PFSK-1 (cell line): ENCODE data around the gene KCNMA1.

Experiments used
- FOXP2 ChIP-seq: optimal IDR thresholded peaks from 2 replicates; pipeline ENCODE3; 2011; ENCODE audit warnings: borderline replicate concordance, control low read depth, inconsistent platforms; ENCODE audit not compliant: insufficient read depth; ENCODE audit errors: extremely low read length, extremely low read depth
- POLR2AphosphoS5 ChIP-seq: IDR thresholded peaks from 2 replicates; pipeline ENCODE4 v1.6.1; 2012; ENCODE audit warnings: low read depth, mild to moderate bottlenecking, control low read depth, low read length, moderate library complexity
- REST ChIP-seq, 2 experiments: IDR thresholded peaks; 2 replicates each; pipeline versions ENCODE4 v1.6.1 to v1.8.0; 2011 to 2012; ENCODE audit warnings: low read depth in 2 of 2, low read length in 2 of 2, control low read depth in 1 of 2, inconsistent platforms in 1 of 2, mild to moderate bottlenecking in 1 of 2, moderate library complexity in 1 of 2; ENCODE audit not compliant: insufficient read depth in 1 of 2
- SIN3A ChIP-seq: IDR thresholded peaks from 2 replicates; pipeline ENCODE4 v1.6.1; 2012; ENCODE audit warnings: mild to moderate bottlenecking, low read length, moderate library complexity, borderline replicate concordance; ENCODE audit not compliant: insufficient read depth
- TAF1 ChIP-seq: IDR thresholded peaks from 2 replicates; pipeline ENCODE4 v1.6.1; 2012; ENCODE audit warnings: low read length, control low read depth, borderline replicate concordance; ENCODE audit not compliant: insufficient read depth

The KCNMA1 gene

GRCh38 chr10:77472146-77472545, 165.5 kb downstream of the KCNMA1 start:
- TF ChIP-seq FOXP2 (no peak), REST (IDR thresholded peaks at IDR 0.05; ENCODE audit: insufficient read depth in 1 of 2, low read depth in 2 of 2, low read length in 2 of 2) (no peak), POLR2AphosphoS5 (no peak), TAF1 (no peak), SIN3A (no peak)

- TF ChIP-seq FOXP2 (no peak), POLR2AphosphoS5 (no peak), SIN3A (no peak), TAF1 (no peak), REST (IDR thresholded peaks at IDR 0.05; ENCODE audit: insufficient read depth in 1 of 2, low read depth in 2 of 2, low read length in 2 of 2) (no peak)
Observed at GRCh38 chr10:77471069-77471536, 166.5 kb downstream of the KCNMA1 start.

DNA sequence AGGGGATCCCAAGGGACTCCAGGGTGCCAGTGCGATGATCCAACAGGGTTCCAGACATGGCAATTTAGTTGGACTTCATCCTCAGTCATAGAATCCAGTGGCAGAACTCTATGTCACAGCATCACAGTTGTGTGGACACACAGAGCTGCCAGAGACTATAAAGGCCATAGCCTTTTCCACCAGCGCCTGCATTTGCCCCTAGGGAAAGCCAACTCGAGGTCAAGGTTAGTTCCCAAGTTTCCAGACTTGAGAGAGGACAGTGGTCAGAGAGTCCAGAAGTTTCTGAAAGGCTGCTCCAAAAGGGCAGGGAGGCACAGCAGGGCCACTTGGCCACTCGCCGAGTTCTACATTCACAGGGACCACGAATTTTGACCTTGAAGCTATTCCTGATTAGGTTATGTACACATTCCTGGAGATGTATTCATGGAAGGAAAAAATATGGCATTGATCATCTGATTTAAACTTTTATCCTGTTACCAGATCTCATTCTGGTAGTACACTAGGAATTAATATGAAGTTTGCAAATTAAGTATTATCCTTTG, 170.1 kb downstream of the KCNMA1 start:
- TF ChIP-seq FOXP2 (no peak), TAF1 (no peak), SIN3A (no peak), POLR2AphosphoS5 (no peak), REST (IDR thresholded peaks at IDR 0.05; ENCODE audit: insufficient read depth in 1 of 2, low read depth in 2 of 2, low read length in 2 of 2) (no peak)

- no peak for TF ChIP-seq SIN3A
- no peak for TF ChIP-seq TAF1
- no peak for TF ChIP-seq POLR2AphosphoS5
Observed at GRCh38 chr10:77463967-77464745, 173.5 kb downstream of the KCNMA1 start.

DNA sequence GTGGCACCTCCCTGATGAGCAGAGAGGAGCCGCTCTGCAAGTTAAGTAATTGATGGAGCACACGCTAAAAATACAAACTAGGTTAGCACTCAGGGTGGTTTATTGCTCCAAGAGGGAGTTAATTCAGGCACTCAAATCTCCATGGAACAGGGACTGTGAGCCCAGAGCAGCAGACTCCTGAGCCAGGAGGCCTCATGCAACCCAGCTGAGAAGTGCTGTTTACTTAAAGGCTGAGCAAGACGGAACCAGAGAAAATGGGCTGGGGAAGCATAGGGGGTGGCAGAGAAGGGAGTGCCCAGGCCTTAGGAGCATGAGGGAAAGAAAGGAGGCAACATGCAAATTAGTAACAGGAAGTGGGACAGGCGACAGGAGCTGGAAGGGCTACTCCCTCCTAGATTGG, 174.1 kb downstream of the KCNMA1 start:
- no peak for TF ChIP-seq REST (IDR thresholded peaks at IDR 0.05; ENCODE audit: insufficient read depth in 1 of 2, low read depth in 2 of 2, low read length in 2 of 2)
- no peak for TF ChIP-seq FOXP2
- no peak for TF ChIP-seq POLR2AphosphoS5
- no peak for TF ChIP-seq SIN3A
- no peak for TF ChIP-seq TAF1
